ENCODE data around the gene DHX58.

DNA sequence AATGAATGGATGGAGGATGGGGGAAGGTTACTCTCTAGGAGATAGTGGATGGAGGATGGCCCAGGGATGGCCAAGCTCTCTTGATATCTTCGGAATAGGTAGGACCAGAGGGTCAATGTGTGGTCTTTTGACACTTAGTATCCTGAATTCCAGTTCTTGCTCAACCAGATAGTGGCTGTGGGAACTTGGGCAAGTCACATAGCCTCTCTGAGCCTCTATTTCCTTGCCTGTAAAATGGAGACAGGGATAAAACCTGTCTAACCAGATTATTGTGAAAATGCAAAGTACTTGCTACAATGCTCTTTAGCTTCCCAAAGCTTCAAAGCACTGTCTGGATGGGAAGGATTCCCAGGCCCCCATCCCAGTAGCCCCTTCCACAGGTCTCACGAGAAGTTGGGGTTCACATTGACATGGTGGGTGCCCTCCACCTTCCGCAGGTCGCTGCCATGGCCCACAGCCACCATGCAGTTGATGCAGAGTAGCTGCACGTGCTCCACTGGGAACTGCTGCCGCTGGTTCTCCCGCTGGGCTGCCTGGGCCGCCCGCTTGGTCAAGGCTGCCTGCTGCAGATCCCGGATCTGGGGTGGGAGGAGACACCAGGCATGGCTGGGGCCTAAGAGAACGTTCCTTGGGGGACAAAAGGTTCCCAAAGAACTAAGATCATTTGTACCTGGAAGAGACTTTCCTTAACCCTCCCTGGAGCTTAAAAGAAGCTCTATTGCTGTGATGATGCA, 9.1 kb downstream of the DHX58 start:
- no peak for TF ChIP-seq GATA2 (IDR thresholded peaks at IDR 0.05; ENCODE audit: low read depth, low read length)
- TF ChIP-seq GATA3 (IDR thresholded peaks at IDR 0.05; ENCODE audit: low read depth, low read length) = no peak
